Lung (tissue), 12 donors: ENCODE results near the gene NR6A1. TPM values are rescaled to one million over a fixed set of nuclear protein-coding genes. Genes with fewer than 3 reads are reported as not detected.

ENCODE experiments used
- ATAC-seq: fragments of 200-7000 bp; cut with Tn5 transposase; one replicate; pipeline ENCODE4 v1.9.1; 2020; ENCODE audit warnings: moderate number of reproducible peaks; ENCODE audit not compliant: insufficient read depth, low FRiP score
- DNase-seq, 3 donors: peaks; one replicate each; pipeline ENCODE4 v3.0.0-alpha.2; 2013 to 2017
- H3K27ac ChIP-seq, 2 donors: one replicate each; pipeline ENCODE4 v1.5.1; 2013; ENCODE audit warnings: mild to moderate bottlenecking in 2 of 2, moderate library complexity in 2 of 2, control low read depth in 1 of 2, inconsistent platforms in 1 of 2, low read depth in 1 of 2, low read length in 1 of 2
- H3K27me3 ChIP-seq, 3 donors: one replicate each; pipeline ENCODE4 v1.5.1; 2013; ENCODE audit warnings: low read length in 2 of 3; ENCODE audit not compliant: control insufficient read depth in 3 of 3, insufficient read depth in 3 of 3
- H3K36me3 ChIP-seq, 4 donors: one replicate each; pipeline ENCODE4 v1.5.1; 2013; ENCODE audit warnings: low read length in 4 of 4, mild to moderate bottlenecking in 1 of 4, moderate library complexity in 1 of 4; ENCODE audit not compliant: control insufficient read depth in 4 of 4, insufficient read depth in 4 of 4
- H3K4me1 ChIP-seq, 5 donors: one replicate each; pipeline ENCODE4 v1.5.1; 2013; ENCODE audit warnings: low read length in 5 of 5, mild to moderate bottlenecking in 2 of 5, moderate library complexity in 1 of 5; ENCODE audit not compliant: control insufficient read depth in 5 of 5, insufficient read depth in 5 of 5
- H3K4me3 ChIP-seq: one replicate; pipeline ENCODE4 v1.5.1; 2013; ENCODE audit warnings: mild to moderate bottlenecking, control low read depth, moderate library complexity
- H3K9ac ChIP-seq, 2 donors: one replicate each; pipeline ENCODE4 v1.5.1; 2013; ENCODE audit warnings: low read length in 2 of 2, control low read depth in 1 of 2; ENCODE audit not compliant: insufficient read depth in 1 of 2
- H3K9me3 ChIP-seq, 4 donors: one replicate each; pipeline ENCODE4 v1.5.1; 2013; ENCODE audit warnings: low read length in 3 of 4, mild to moderate bottlenecking in 1 of 4, moderate library complexity in 1 of 4; ENCODE audit not compliant: control insufficient read depth in 4 of 4, insufficient read depth in 3 of 4
- CTCF ChIP-seq: IDR thresholded peaks from 2 replicates; pipeline ENCODE4 v1.5.1; 2012; ENCODE audit warnings: mild to moderate bottlenecking; ENCODE audit errors: control extremely low read depth, extremely low read depth
- whole genome bisulfite sequencing, 2 donors: extraction: QIAGEN DNeasy Blood & Tissue Kit; methylation state at CpG; one replicate each; pipeline ENCODE4 v1.1.7; 2013; 5-methylcytosine and 5-hydroxymethylcytosine counted together
- polyA plus RNA-seq, 2 donors: library from polyadenylated mRNA; stranded (reverse); fragments of 200-250 nt; gene quantifications; one replicate each; pipeline ENCODE4 v1.2.1, GENCODE V29; 2013
- total RNA-seq, 2 donors: library from RNA; depleted of rRNA in 1 of 2; stranded (reverse); fragments of >200 nt in 1 of 2; gene quantifications; one replicate each; pipeline ENCODE4 v1.2.1, GENCODE V29; 2014 to 2021
- donor health status: control.
- donor health status: control.
- donor health status: Bipolar disorder and iron deficiency.
- donor health status: healthy.
- donor health status: DM: yes; HTN: yes; CAD: no.

The NR6A1 gene
- total and polyA plus RNA-seq, 4 donors, result 0.94 to 4.0 (median 2.4) TPM

GRCh38 chr9:124674651-124675050 is 96.5 kb downstream of the NR6A1 start:
- DNase-seq (no peak), ATAC-seq (no peak)
- H3K4me3 ChIP-seq, result no peak overlapping the region
- no peaks in the 10 kb centered on the region for H3K27me3 ChIP-seq
- H3K9me3 ChIP-seq, result no peaks in the 10 kb centered on the region
- no peaks in the 10 kb centered on the region for H3K36me3 ChIP-seq
- H3K4me1 ChIP-seq, result peaks cover 0 to 16% (median 5%) of the 10 kb centered on the region in 5 donors
- no peak overlapping the region for H3K27ac ChIP-seq
- TF ChIP-seq CTCF, result no peak
- H3K9ac ChIP-seq, result no peak overlapping the region
- WGBS, 2 donors, result 89 to 92% methylated on average over 2 of the region's 2 CpGs

GRCh38 chr9:124673063-124673462 is 98.0 kb downstream of the NR6A1 start:
- WGBS, 2 donors, result 94 to 97% methylated on average over 3 of the region's 3 CpGs
- Histone ChIP-seq H3K4me1 (peaks cover 0 to 24% (median 5%) of the 10 kb centered on the region in 5 donors), H3K27ac (no peak overlapping the region), H3K36me3 (no peaks in the 10 kb centered on the region), H3K4me3 (no peak overlapping the region), H3K9ac (no peak overlapping the region), H3K27me3 (no peaks in the 10 kb centered on the region), H3K9me3 (no peaks in the 10 kb centered on the region)
- ATAC-seq, result no peak
- no peak for DNase-seq
- no peak for TF ChIP-seq CTCF

GRCh38 chr9:124671861-124672260 is 99.2 kb downstream of the NR6A1 start:
- Histone ChIP-seq H3K27ac (no peak overlapping the region), H3K27me3 (no peaks in the 10 kb centered on the region), H3K4me3 (no peak overlapping the region), H3K9ac (no peak overlapping the region), H3K9me3 (no peaks in the 10 kb centered on the region), H3K36me3 (no peaks in the 10 kb centered on the region), H3K4me1 (peaks cover 0 to 25% (median 5%) of the 10 kb centered on the region in 5 donors)
- WGBS, 2 donors, result 90 to 91% methylated on average over 6 of the region's 6 CpGs
- ATAC-seq, result no peak
- TF ChIP-seq CTCF, result no peak
- DNase-seq, result no peak

- no peak overlapping the region for H3K9ac ChIP-seq
- no peaks in the 10 kb centered on the region for H3K36me3 ChIP-seq
- no peaks in the 10 kb centered on the region for H3K27me3 ChIP-seq
- no peaks in the 10 kb centered on the region for H3K9me3 ChIP-seq
- TF ChIP-seq CTCF, result no peak
- ATAC-seq (no peak), DNase-seq (no peak)
- WGBS, 2 donors, result 73 to 84% methylated on average over 5 of the region's 5 CpGs
- H3K4me3 ChIP-seq, result no peak overlapping the region
- H3K4me1 ChIP-seq, result peaks cover 0 to 29% (median 3%) of the 10 kb centered on the region in 5 donors
- H3K27ac ChIP-seq, result no peak overlapping the region
Measured at GRCh38 chr9:124666642-124667041, 104.5 kb downstream of the NR6A1 start.
